AG04450 (cell line): ENCODE data around the gene ELMO2. TPM values are rescaled to one million over a fixed set of nuclear protein-coding genes. Genes with fewer than 3 reads are reported as not detected.

Source experiments
- CTCF ChIA-PET: fragments of 300-600, 350-600 bp; formaldehyde crosslinking; extraction: SDS; loops from one replicate; lab custom pipeline; 2022; ENCODE audit warnings: antibody characterized with exemption, inconsistent platforms; lab: Charles Lee
- POLR2A ChIA-PET: fragments of 350-600 bp; formaldehyde crosslinking; extraction: SDS; loops from one replicate; lab custom pipeline; 2021; ENCODE audit warnings: antibody characterized with exemption, inconsistent platforms; lab: Yijun Ruan, JAX
- DNase-seq: peaks from one replicate; pipeline ENCODE4 v3.0.0-alpha.2; 2011; ENCODE audit warnings: low read depth, low spot score
- H3K27ac ChIP-seq: one replicate; pipeline ENCODE4 v1.5.1; 2012; ENCODE audit warnings: low read depth, low read length, control low read depth
- H3K27me3 ChIP-seq: one replicate; pipeline ENCODE4 v1.6.0; 2012; ENCODE audit warnings: low read length; ENCODE audit not compliant: control insufficient read depth, insufficient read depth
- H3K4me3 ChIP-seq: 2 replicates; pipeline ENCODE4 v1.5.1; 2011; ENCODE audit warnings: mild to moderate bottlenecking, low read depth, low read length, control low read depth
- H3K9me3 ChIP-seq: 2 replicates; pipeline ENCODE4 v1.5.1; 2012; ENCODE audit warnings: low read length; ENCODE audit not compliant: control insufficient read depth, insufficient read depth
- CTCF ChIP-seq: IDR thresholded peaks from 2 replicates; pipeline ENCODE4 v1.5.1; 2011; ENCODE audit warnings: low read depth, low read length, control low read depth, inconsistent platforms
- polyA plus RNA-seq: library from polyadenylated mRNA; depleted of rRNA; stranded (reverse); fragments of >200 nt; gene quantifications from 2 replicates; pipeline ENCODE4 v1.2.3, GENCODE V29; 2011

ELMO2 gene
- polyA plus RNA-seq, 1 experiment, result 34.4 TPM

GRCh38 chr20:46355778-46356177 is 50.6 kb downstream of the ELMO2 start:
- no peak for DNase-seq
- no peak for TF ChIP-seq CTCF
- ChIA-PET POLR2A (interaction anchor here (1.0 to 1.6 kb wide), 2 partner anchors 9 to 13 kb away, joined by 3 to 8 read pairs; no protein-coding TSS in a partner anchor), CTCF (interaction anchor here (0.5 kb wide), 1 partner anchor 22 kb away, joined by 3 read pairs; no protein-coding TSS in a partner anchor)
- Histone ChIP-seq H3K4me3 (no peak overlapping the region), H3K9me3 (no peaks in the 10 kb centered on the region; the same call in 1 of the 2 replicates), H3K27ac (no peak overlapping the region), H3K27me3 (no peaks in the 10 kb centered on the region)

GRCh38 chr20:46354920-46355654 is 51.3 kb downstream of the ELMO2 start:
- Histone ChIP-seq H3K4me3 (no peak overlapping the region), H3K27me3 (no peaks in the 10 kb centered on the region), H3K9me3 (no peaks in the 10 kb centered on the region; the same call in 1 of the 2 replicates), H3K27ac (no peak overlapping the region)
- ChIA-PET POLR2A (interaction anchor here (1.6 kb wide), 1 partner anchor 9 kb away, joined by 8 read pairs; no protein-coding TSS in a partner anchor), CTCF (no interaction called here)
- DNase-seq, result no peak
- TF ChIP-seq CTCF, result no peak

DNA sequence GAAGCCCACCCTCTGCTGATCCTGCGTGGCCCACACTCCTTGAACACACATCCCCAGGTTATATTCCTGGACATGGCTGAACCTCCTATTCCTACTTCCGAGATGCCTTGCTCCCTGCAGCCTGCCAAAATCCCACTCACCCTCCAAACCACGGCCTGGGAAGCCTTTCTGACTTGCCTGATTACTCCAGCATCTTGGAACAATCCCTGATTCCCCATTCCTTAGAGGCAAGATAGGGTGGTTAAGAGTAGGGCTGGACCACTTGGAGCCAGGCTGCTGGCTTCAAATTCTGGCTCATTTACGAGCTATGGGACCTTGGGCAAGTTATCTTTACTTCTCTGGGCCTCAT is 52.2 kb downstream of the ELMO2 start:
- H3K27ac ChIP-seq, result no peak overlapping the region
- no peak for DNase-seq
- CTCF ChIA-PET, result no interaction called here
- H3K4me3 ChIP-seq, result no peak overlapping the region
- POLR2A ChIA-PET, result no interaction called here
- no peaks in the 10 kb centered on the region for H3K27me3 ChIP-seq
- TF ChIP-seq CTCF, result no peak
- H3K9me3 ChIP-seq, result no peaks in the 10 kb centered on the region; the same call in 1 of the 2 replicates

- no peaks in the 10 kb centered on the region for H3K27me3 ChIP-seq
- no peaks in the 10 kb centered on the region; the same call in 1 of the 2 replicates for H3K9me3 ChIP-seq
- no peak overlapping the region for H3K4me3 ChIP-seq
- no peak overlapping the region for H3K27ac ChIP-seq
- CTCF ChIA-PET, result no interaction called here
- DNase-seq, result no peak
- TF ChIP-seq CTCF, result no peak
- POLR2A ChIA-PET, result interaction anchor here (0.8 kb wide), 1 partner anchor 336 kb away, joined by 3 read pairs; no protein-coding TSS in a partner anchor
Observed at GRCh38 chr20:46353500-46354206, 52.8 kb downstream of the ELMO2 start.
